HUDEP-2 (cell line): ENCODE results near the gene CLEC9A.

Experiments
- DNase-seq, 76 experiments: peaks; one replicate each; lab custom pipeline; 2025; ENCODE audit not compliant: unreplicated experiment in 76 of 76; lab: John Stamatoyannopoulos, UW

CLEC9A gene

DNA sequence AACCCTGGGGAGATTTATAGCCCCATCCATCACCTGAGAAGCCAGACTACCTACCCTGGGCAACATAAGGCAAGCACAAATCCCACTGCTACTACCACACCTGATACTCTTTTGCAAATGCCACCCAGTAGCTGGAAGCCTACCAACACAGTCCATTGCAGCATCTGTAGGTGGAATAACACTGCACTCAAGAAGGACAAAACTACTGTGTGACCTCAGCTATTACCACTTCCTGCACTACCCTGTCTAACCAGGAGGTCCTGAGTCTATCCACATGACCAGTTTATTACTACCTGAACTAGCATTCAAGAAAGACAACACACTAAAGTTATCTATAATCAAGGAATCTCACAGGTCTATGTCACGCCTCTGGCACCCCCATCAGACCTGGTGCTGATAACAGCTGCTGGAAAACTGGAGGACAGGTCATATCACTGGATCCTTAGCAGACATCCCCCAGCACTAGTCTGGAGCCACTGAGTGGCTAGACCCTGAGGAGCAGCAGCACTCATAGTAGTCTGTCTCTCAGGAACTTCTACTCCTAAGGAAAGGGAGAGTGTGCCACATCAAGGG, 71.3 kb downstream of the CLEC9A start:
- DNase-seq, result no peak

DNA sequence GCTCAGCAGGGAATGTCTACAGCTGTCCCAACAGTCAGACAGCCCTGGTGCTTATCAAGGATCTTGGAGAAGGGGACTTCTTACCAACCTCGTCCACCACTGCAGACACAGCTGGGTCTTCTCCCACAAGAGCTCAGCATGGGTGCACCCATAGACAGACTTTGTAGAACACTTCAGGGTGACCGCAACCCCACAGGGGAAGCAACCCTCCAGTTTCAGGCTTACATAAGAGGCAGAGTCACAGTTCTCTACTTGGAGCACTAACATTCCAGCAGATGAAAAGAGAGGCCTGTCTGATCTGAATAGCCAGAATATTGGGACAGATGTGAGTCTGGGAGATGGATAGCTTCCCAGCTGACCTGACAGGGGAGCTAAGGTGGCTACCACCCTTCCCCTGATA, 71.8 kb downstream of the CLEC9A start:
- no peak for DNase-seq

DNA sequence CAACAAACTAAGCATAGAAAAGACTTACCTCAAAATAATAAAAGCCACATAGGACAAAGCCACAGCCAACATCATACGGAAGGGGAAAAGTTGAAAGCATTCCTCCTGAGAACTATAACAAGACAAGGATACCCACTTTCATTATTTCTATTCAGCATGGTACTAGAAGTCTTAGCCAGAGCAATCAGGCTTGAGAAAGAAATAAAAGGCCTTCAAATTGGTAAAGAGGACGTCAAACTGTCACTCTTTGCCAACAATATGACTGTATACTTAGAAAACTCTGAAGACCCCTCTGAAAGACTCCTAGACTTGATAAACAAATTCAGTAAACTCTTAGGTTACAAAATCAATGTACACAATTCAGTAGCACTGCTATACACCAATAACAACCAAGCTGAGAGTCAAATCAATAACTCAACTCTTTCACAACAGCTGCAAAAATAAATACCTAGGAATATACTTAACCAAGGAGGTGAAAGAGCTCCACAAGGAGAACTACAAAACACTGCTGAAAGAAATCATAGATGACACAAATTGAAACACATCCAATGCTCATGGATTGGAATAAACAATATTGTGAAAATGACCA, 79.9 kb downstream of the CLEC9A start:
- no peak for DNase-seq

DNA sequence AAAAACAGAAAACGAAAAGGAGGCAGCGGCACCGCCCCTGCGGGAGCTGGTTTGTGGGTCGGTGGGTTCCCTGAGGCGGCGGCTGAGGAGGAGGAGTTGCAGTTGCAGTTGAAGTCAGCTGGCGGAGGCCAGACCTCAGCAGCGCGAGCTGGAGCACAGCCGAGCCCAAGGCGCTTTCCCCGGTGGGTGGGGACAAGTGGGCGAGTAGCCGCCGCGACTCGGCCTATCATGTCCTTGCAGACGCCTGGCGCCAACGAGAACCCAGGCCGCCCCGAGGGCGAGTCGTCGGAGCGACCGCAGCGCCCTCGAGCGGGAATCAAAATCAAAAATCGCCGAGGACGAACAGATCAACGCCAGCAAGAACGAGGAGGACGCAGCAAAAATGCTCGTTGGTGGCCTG, 81.0 kb downstream of the CLEC9A start:
- DNase-seq, result no peak

DNA sequence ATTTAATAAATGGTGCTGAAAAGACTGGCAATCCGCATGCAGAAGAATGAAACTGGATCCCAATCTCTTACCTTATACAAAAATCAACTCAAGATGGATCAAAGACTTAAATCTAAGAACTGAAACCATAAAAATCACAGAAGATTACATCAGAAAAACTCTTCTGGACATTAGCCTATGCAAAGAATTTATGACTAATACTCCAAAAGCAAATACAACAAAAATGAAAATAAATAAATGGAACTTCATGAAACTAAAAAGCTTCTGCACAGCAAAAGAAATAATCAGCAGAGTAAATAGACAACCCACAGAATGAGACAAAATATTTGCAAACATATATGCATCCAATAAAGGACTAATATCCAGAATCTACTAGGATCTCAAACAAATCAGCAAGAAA, 82.6 kb downstream of the CLEC9A start:
- no peak for DNase-seq

DNA sequence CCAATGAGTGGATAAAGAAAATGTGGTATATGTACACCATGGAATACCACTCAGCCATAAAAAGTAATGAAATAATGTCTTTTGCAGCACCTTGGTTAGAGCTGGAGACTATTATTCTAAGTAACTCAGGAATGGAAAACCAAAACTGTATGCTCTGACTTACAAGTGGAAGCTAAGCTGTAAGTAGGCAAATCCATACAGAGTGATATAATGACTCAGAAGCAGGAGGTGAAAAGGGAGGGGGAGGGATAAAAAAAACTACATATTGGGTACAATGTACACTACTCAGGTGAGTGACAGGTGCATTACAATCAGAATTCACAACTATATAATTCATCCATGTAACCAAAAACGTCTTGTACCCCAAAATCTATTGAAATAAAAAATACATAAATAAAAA, 83.4 kb downstream of the CLEC9A start:
- no peak for DNase-seq

DNA sequence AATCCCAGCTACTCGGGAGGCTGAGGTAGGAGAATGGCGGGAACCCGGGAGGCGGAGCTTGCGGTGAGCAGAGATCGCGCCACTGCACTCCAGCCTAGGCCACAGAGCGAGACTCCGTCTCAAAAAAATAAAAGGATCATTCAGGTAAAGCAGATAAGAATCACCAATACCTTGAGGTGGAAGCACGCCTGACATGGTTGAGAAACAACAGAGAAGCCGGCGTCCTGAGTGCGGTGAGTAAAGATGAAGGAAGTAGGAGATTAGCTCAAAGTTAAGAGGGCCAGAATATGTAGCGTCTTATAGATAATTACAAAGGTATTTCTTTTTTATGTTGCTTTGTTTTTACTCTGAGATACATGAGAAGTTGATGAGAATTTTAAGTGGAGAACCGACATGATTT, 84.8 kb downstream of the CLEC9A start:
- DNase-seq, result no peak
